Measurements from ENCODE around the gene SERPINB6. TPM values are rescaled to one million over a fixed set of nuclear protein-coding genes. Genes with fewer than 3 reads are reported as not detected.

Gene SERPINB6
- total RNA-seq, 4 donors from 2014 or later, result 84.9 to 266 (median 203) TPM

GRCh38 chr6:2950713-2951112 lies 20.7 kb downstream of the SERPINB6 start:
- no peaks in the 10 kb centered on the region for H3K4me1 ChIP-seq
- no peak overlapping the region for H3K4me3 ChIP-seq
- H3K27ac ChIP-seq, result no peak overlapping the region
- intact Hi-C loops (cut with DNase I; ENCODE audit: low total_unique reads), result no loop called here
- no peaks in the 10 kb centered on the region for H3K27me3 ChIP-seq
- no peaks in the 10 kb centered on the region for H3K36me3 ChIP-seq
- H3K9me3 ChIP-seq, result no peaks in the 10 kb centered on the region
- TF ChIP-seq POLR2A (IDR thresholded peaks at IDR 0.05) (no peak), CTCF (IDR thresholded peaks at IDR 0.05) (no peak)
- DNase-seq, result no peak

- H3K36me3 ChIP-seq, result no peaks in the 10 kb centered on the region
- no peaks in the 10 kb centered on the region for H3K9me3 ChIP-seq
- no peak overlapping the region for H3K4me3 ChIP-seq
- no peaks in the 10 kb centered on the region for H3K27me3 ChIP-seq
- no peak for DNase-seq
- no peaks in the 10 kb centered on the region for H3K4me1 ChIP-seq
- TF ChIP-seq POLR2A (IDR thresholded peaks at IDR 0.05), result no peak
- TF ChIP-seq CTCF (IDR thresholded peaks at IDR 0.05), result no peak
- intact Hi-C loops (cut with DNase I; ENCODE audit: low total_unique reads), result no loop called here
- no peak overlapping the region for H3K27ac ChIP-seq
Observed at GRCh38 chr6:2949536-2950083, 21.8 kb downstream of the SERPINB6 start.

- Histone ChIP-seq H3K27me3 (no peaks in the 10 kb centered on the region), H3K9me3 (no peaks in the 10 kb centered on the region), H3K4me1 (no peaks in the 10 kb centered on the region), H3K4me3 (no peak overlapping the region), H3K36me3 (no peaks in the 10 kb centered on the region), H3K27ac (no peak overlapping the region)
- no peak for TF ChIP-seq CTCF (IDR thresholded peaks at IDR 0.05)
- TF ChIP-seq POLR2A (IDR thresholded peaks at IDR 0.05), result no peak
- intact Hi-C loops (cut with DNase I; ENCODE audit: low total_unique reads), result no loop called here
- no peak for DNase-seq
Observed at GRCh38 chr6:2949121-2949520, 22.2 kb downstream of the SERPINB6 start.

GRCh38 chr6:2948228-2949025 lies 22.9 kb downstream of the SERPINB6 start:
- H3K27ac ChIP-seq, result no peak overlapping the region
- H3K36me3 ChIP-seq, result no peaks in the 10 kb centered on the region
- no peaks in the 10 kb centered on the region for H3K27me3 ChIP-seq
- DNase-seq, result no peak
- intact Hi-C loops (cut with DNase I; ENCODE audit: low total_unique reads), result no loop called here
- no peaks in the 10 kb centered on the region for H3K4me1 ChIP-seq
- TF ChIP-seq CTCF (IDR thresholded peaks at IDR 0.05), result no peak
- no peak for TF ChIP-seq POLR2A (IDR thresholded peaks at IDR 0.05)
- H3K9me3 ChIP-seq, result no peaks in the 10 kb centered on the region
- H3K4me3 ChIP-seq, result no peak overlapping the region

GRCh38 chr6:2947445-2947844 lies 23.9 kb downstream of the SERPINB6 start:
- no peak for TF ChIP-seq POLR2A (IDR thresholded peaks at IDR 0.05)
- no peak for TF ChIP-seq CTCF (IDR thresholded peaks at IDR 0.05)
- Histone ChIP-seq H3K4me3 (no peak overlapping the region), H3K9me3 (no peaks in the 10 kb centered on the region), H3K27ac (no peak overlapping the region), H3K27me3 (no peaks in the 10 kb centered on the region), H3K4me1 (no peaks in the 10 kb centered on the region), H3K36me3 (no peaks in the 10 kb centered on the region)
- DNase-seq, result no peak
- intact Hi-C loops (cut with DNase I; ENCODE audit: low total_unique reads), result no loop called here

All from uterus (tissue), 4 donors.